ENCODE data around the gene FOSL2. TPM values are rescaled to one million over a fixed set of nuclear protein-coding genes. Genes with fewer than 3 reads are reported as not detected.

Gene FOSL2
- polyA plus RNA-seq, 1 donor (not counting 4 experiments of a cell fraction or from before 2014, with no cell fraction given): 24.1 TPM

DNA sequence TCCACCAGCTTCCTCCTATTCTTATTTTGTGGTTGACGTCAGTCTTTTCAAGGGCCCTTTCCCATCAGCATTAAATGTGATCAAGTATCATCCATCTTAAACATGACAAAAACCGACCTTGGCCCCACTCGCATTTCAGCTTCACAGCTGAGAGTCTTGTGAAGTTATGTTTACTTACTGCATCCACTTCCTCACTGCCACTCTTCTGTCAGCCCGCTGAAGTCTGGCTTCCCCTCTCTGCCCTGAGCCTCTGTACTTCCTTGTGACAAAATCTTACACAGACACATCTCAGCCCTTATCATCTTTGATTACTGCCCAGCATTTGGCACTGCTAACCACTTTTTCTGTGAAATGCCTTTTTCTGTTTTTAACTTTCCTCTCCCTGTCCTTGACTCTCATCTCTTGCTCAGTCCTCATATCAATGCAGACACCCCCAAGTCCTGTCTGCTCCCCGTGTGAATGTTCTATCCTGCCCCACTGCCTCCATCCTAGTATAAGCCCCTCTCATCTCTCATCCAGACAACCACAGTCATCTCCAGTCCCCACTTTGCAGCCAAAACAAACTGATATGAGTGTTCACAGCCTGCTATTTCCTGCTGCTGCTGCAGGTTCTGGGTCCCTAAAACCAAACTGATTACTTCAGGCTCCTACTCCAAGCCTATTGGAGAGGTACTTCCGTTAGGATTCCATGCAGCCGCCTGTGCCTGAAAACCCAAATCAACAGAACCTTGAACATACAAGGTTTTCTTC lies 31.4 kb downstream of the FOSL2 start:
- H3K27ac ChIP-seq (ENCODE audit: control insufficient read depth, insufficient read depth, low read length): no peak overlapping the region

DNA sequence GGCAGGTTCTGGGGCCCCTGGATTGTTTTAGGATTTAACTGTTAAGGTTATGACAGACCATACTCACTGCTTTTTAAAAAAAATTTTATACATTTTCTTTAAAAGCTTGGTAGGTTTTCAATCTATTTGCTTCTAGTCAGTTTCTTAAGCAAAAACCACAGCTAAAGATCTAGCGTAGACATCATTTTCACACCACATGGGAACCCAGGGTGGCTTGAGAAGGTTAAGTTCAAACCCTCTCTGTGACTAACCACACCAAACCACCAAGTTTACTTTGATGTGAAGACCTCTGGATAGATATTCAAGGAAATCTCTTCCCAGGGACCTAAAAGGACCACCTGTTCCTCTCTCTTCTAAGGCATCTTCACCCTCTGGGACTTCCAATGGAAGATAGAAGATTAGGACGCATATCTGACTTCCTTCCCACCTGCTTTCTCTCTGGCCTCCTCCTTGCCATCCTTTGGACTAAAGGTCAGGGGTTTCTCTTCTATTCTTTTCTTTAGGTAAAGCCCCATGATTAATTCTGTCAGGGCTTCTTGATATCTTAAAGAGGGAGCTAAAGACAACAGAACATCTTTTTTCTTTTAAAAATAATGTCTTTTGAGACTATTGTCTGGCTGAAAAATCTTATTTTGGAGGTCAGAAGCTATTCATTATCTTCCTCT lies 32.3 kb downstream of the FOSL2 start:
- Histone ChIP-seq H3K27me3 (ENCODE audit: control insufficient read depth, extremely low read depth, insufficient read depth, low read length) (no peaks in the 10 kb centered on the region), H3K9me1 (ENCODE audit: control insufficient read depth, extremely low read depth, insufficient read depth, low read length) (no peaks in the 10 kb centered on the region), H3K36me3 (ENCODE audit: control insufficient read depth in 2 of 2, extremely low read depth in 1 of 2, insufficient read depth in 2 of 2, low read length in 2 of 2) (no peaks in the 10 kb centered on the region), H3K4me1 (ENCODE audit: control insufficient read depth, extremely low read depth, insufficient read depth, low read length) (no peaks in the 10 kb centered on the region), H3K4me2 (ENCODE audit: control insufficient read depth, extremely low read depth, insufficient read depth, low read depth, low read length) (no peak overlapping the region), H3K9me3 (ENCODE audit: control insufficient read depth, low read depth, low read length) (no peaks in the 10 kb centered on the region), H4K20me1 (ENCODE audit: control insufficient read depth, extremely low read depth, insufficient read depth, low read length) (no peaks in the 10 kb centered on the region), H3K79me2 (ENCODE audit: control insufficient read depth, insufficient read depth, low read length) (no peaks in the 10 kb centered on the region), H3K9ac (ENCODE audit: control insufficient read depth, extremely low read depth, insufficient read depth, low read length) (no peak overlapping the region), H3K4me3 (ENCODE audit: control insufficient read depth in 2 of 3, extremely low read depth in 1 of 3, insufficient read depth in 2 of 3, low read depth in 1 of 3, low read length in 3 of 3) (no peak overlapping the region), H3K27ac (ENCODE audit: control insufficient read depth, insufficient read depth, low read length) (no peak overlapping the region), H2AFZ (ENCODE audit: control insufficient read depth, low read length) (no peak overlapping the region)
- TF ChIP-seq, protein P1, sequence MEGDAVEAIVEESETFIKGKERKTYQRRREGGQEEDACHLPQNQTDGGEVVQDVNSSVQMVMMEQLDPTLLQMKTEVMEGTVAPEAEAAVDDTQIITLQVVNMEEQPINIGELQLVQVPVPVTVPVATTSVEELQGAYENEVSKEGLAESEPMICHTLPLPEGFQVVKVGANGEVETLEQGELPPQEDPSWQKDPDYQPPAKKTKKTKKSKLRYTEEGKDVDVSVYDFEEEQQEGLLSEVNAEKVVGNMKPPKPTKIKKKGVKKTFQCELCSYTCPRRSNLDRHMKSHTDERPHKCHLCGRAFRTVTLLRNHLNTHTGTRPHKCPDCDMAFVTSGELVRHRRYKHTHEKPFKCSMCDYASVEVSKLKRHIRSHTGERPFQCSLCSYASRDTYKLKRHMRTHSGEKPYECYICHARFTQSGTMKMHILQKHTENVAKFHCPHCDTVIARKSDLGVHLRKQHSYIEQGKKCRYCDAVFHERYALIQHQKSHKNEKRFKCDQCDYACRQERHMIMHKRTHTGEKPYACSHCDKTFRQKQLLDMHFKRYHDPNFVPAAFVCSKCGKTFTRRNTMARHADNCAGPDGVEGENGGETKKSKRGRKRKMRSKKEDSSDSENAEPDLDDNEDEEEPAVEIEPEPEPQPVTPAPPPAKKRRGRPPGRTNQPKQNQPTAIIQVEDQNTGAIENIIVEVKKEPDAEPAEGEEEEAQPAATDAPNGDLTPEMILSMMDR (optimal IDR thresholded peaks at IDR 0.05 in 1 of 3, IDR thresholded peaks at IDR 0.05 in 1 of 3, conservative IDR thresholded peaks at IDR 0.05 in 1 of 3; ENCODE audit: extremely low read depth in 1 of 3, insufficient read depth in 2 of 3, low read length in 3 of 3): no peak
- TF ChIP-seq EZH2 (IDR thresholded peaks at IDR 0.05; ENCODE audit: low read length): no peak
- no peak for DNase-seq (ENCODE audit: low read depth, low spot score)
- no peak for FAIRE-seq
- dilution Hi-C loops (cut with MboI; ENCODE audit: extremely low pct_ligation_motif_present, low sequenced_read_pairs): no loop called here

More for the DNA sequence above, 31.4 kb downstream of the FOSL2 start:
- Histone ChIP-seq H3K9ac (ENCODE audit: control insufficient read depth, extremely low read depth, insufficient read depth, low read length) (no peak overlapping the region), H3K36me3 (ENCODE audit: control insufficient read depth in 2 of 2, extremely low read depth in 1 of 2, insufficient read depth in 2 of 2, low read length in 2 of 2) (peaks cover 1 to 4% of the 10 kb centered on the region in 2 experiments), H3K4me2 (ENCODE audit: control insufficient read depth, extremely low read depth, insufficient read depth, low read depth, low read length) (no peak overlapping the region), H3K79me2 (ENCODE audit: control insufficient read depth, insufficient read depth, low read length) (no peaks in the 10 kb centered on the region), H4K20me1 (ENCODE audit: control insufficient read depth, extremely low read depth, insufficient read depth, low read length) (no peaks in the 10 kb centered on the region), H3K9me3 (ENCODE audit: control insufficient read depth, low read depth, low read length) (no peaks in the 10 kb centered on the region), H3K4me1 (ENCODE audit: control insufficient read depth, extremely low read depth, insufficient read depth, low read length) (no peaks in the 10 kb centered on the region), H3K4me3 (ENCODE audit: control insufficient read depth in 2 of 3, extremely low read depth in 1 of 3, insufficient read depth in 2 of 3, low read depth in 1 of 3, low read length in 3 of 3) (no peak overlapping the region), H3K27me3 (ENCODE audit: control insufficient read depth, extremely low read depth, insufficient read depth, low read length) (no peaks in the 10 kb centered on the region), H3K9me1 (ENCODE audit: control insufficient read depth, extremely low read depth, insufficient read depth, low read length) (no peaks in the 10 kb centered on the region), H2AFZ (ENCODE audit: control insufficient read depth, low read length) (no peak overlapping the region)
- DNase-seq (ENCODE audit: low read depth, low spot score) (no peak), FAIRE-seq (no peak)
- dilution Hi-C loops (cut with MboI; ENCODE audit: extremely low pct_ligation_motif_present, low sequenced_read_pairs): no loop called here
- TF ChIP-seq, protein P1 (optimal IDR thresholded peaks at IDR 0.05 in 1 of 3, IDR thresholded peaks at IDR 0.05 in 1 of 3, conservative IDR thresholded peaks at IDR 0.05 in 1 of 3; ENCODE audit: extremely low read depth in 1 of 3, insufficient read depth in 2 of 3, low read length in 3 of 3): no peak
- no peak for TF ChIP-seq EZH2 (IDR thresholded peaks at IDR 0.05; ENCODE audit: low read length)
